ENCODE data around the gene UBE3C.

GRCh38 chr7:157193274-157193673, 54.5 kb downstream of the UBE3C start:
- no peak for TF ChIP-seq CTCF (IDR thresholded peaks at IDR 0.05; ENCODE audit: low read depth, low read length)
- TF ChIP-seq MYC (IDR thresholded peaks at IDR 0.05; ENCODE audit: low read depth, low read length), result no peak
- no peak for TF ChIP-seq MAX (IDR thresholded peaks at IDR 0.05; ENCODE audit: low read depth, low read length)
- TF ChIP-seq POLR2A (IDR thresholded peaks at IDR 0.05; ENCODE audit: extremely low read depth, insufficient read length), result no peak
